ENCODE data around the gene RUNX1. TPM values are rescaled to one million over a fixed set of nuclear protein-coding genes. Genes with fewer than 3 reads are reported as not detected.
A peak's percentile ranks its signal among the peaks of the same experiment; 100 is the strongest.

Gene RUNX1
- total and polyA plus RNA-seq, 3 experiments from 2014 or later = 22.0 to 41.5 (median 40.3) TPM

GRCh38 chr21:35002879-35003722 lies 46.0 kb downstream of the RUNX1 start:
- DNase-seq = no peak
- H3K4me3 ChIP-seq (ENCODE audit: low read length) = no peak overlapping the region
- no peaks in the 10 kb centered on the region for H3K36me3 ChIP-seq (ENCODE audit: insufficient read depth, low read length)
- Mint-ChIP-seq H3K27me3 (no peaks in the 10 kb centered on the region), H3K9me3 (no peaks in the 10 kb centered on the region), H3K4me3 (no peak overlapping the region), H3K4me1 (peaks cover 76 to 98% (median 95%) of the 10 kb centered on the region in 3 donors), H3K27ac (peak overlapping the region in 5 of 8 donors; percentile 2 to 72 (median 30)), H3K36me3 (peaks cover 0 to 39% (median 21%) of the 10 kb centered on the region in 3 donors)
- CTCF ChIA-PET = interaction anchor here (1.0 kb wide), 1 partner anchor 103 kb away, joined by 3 read pairs; no protein-coding TSS in a partner anchor
- POLR2A ChIA-PET = no interaction called here
- H3K9me3 ChIP-seq (ENCODE audit: low read length) = no peaks in the 10 kb centered on the region
- H3K27me3 ChIP-seq (ENCODE audit: insufficient read depth, low read length, poor library complexity, severe bottlenecking) = no peaks in the 10 kb centered on the region
- peaks cover 76% of the 10 kb centered on the region for H3K4me1 ChIP-seq (ENCODE audit: insufficient read depth, low read length)
- no peak overlapping the region for H3K27ac ChIP-seq (ENCODE audit: low read depth, low read length)

- H3K36me3 ChIP-seq (ENCODE audit: insufficient read depth, low read length) = no peaks in the 10 kb centered on the region
- no peaks in the 10 kb centered on the region for H3K9me3 Mint-ChIP-seq
- no peak overlapping the region for H3K27ac ChIP-seq (ENCODE audit: low read depth, low read length)
- ChIA-PET CTCF (interaction anchor here (1.1 to 1.7 kb wide), 4 partner anchors 12 to 110 kb away, joined by 3 to 4 read pairs (median 4); no protein-coding TSS in a partner anchor), POLR2A (interaction anchor here (0.9 kb wide), 1 partner anchor 49 kb away, joined by 5 read pairs; the partner anchor contains the start of gene RUNX1)
- no peaks in the 10 kb centered on the region for H3K27me3 ChIP-seq (ENCODE audit: insufficient read depth, low read length, poor library complexity, severe bottlenecking)
- H3K4me3 ChIP-seq (ENCODE audit: low read length) = no peak overlapping the region
- peaks cover 73% of the 10 kb centered on the region for H3K4me1 ChIP-seq (ENCODE audit: insufficient read depth, low read length)
- H3K36me3 Mint-ChIP-seq = peaks cover 0 to 26% (median 12%) of the 10 kb centered on the region in 3 donors
- no peaks in the 10 kb centered on the region for H3K27me3 Mint-ChIP-seq
- H3K4me1 Mint-ChIP-seq = peaks cover 64 to 91% (median 89%) of the 10 kb centered on the region in 3 donors
- peak overlapping the region in 7 of 8 donors; percentile 1 to 72 (median 54) for H3K27ac Mint-ChIP-seq
- no peak for DNase-seq
- H3K4me3 Mint-ChIP-seq = peak overlapping the region in 1 of 7 donors; percentile 49
- H3K9me3 ChIP-seq (ENCODE audit: low read length) = no peaks in the 10 kb centered on the region
These were observed 49.6 kb downstream of the RUNX1 start for GRCh38 chr21:34999397-34999941.

GRCh38 chr21:34998176-34998575 lies 50.9 kb downstream of the RUNX1 start:
- Histone ChIP-seq H3K27me3 (ENCODE audit: insufficient read depth, low read length, poor library complexity, severe bottlenecking) (no peaks in the 10 kb centered on the region), H3K4me3 (ENCODE audit: low read length) (no peak overlapping the region), H3K27ac (ENCODE audit: low read depth, low read length) (no peak overlapping the region), H3K9me3 (ENCODE audit: low read length) (no peaks in the 10 kb centered on the region), H3K36me3 (ENCODE audit: insufficient read depth, low read length) (no peaks in the 10 kb centered on the region), H3K4me1 (ENCODE audit: insufficient read depth, low read length) (peaks cover 69% of the 10 kb centered on the region)
- H3K4me1 Mint-ChIP-seq = peaks cover 54 to 80% (median 76%) of the 10 kb centered on the region in 3 donors
- H3K27me3 Mint-ChIP-seq = no peaks in the 10 kb centered on the region
- no peak for DNase-seq
- H3K4me3 Mint-ChIP-seq = peak overlapping the region in 2 of 7 donors; percentile 6 to 38
- no peaks in the 10 kb centered on the region for H3K9me3 Mint-ChIP-seq
- H3K36me3 Mint-ChIP-seq = peaks cover 0 to 26% (median 12%) of the 10 kb centered on the region in 3 donors
- CTCF ChIA-PET = interaction anchor here (1.0 kb wide), 1 partner anchor 24 kb away, joined by 3 read pairs; no protein-coding TSS in a partner anchor
- POLR2A ChIA-PET = no interaction called here
- peak overlapping the region in 7 of 8 donors; percentile 14 to 89 (median 64) for H3K27ac Mint-ChIP-seq

- H3K4me1 Mint-ChIP-seq = peaks cover 52 to 72% (median 71%) of the 10 kb centered on the region in 3 donors
- Histone ChIP-seq H3K9me3 (ENCODE audit: low read length) (no peaks in the 10 kb centered on the region), H3K4me1 (ENCODE audit: insufficient read depth, low read length) (peaks cover 70% of the 10 kb centered on the region), H3K27me3 (ENCODE audit: insufficient read depth, low read length, poor library complexity, severe bottlenecking) (no peaks in the 10 kb centered on the region), H3K36me3 (ENCODE audit: insufficient read depth, low read length) (no peaks in the 10 kb centered on the region), H3K4me3 (ENCODE audit: low read length) (no peak overlapping the region), H3K27ac (ENCODE audit: low read depth, low read length) (no peak overlapping the region)
- H3K4me3 Mint-ChIP-seq = peak overlapping the region in 2 of 7 donors; percentile 8 to 81
- peak overlapping the region in 6 of 8 donors; percentile 6 to 66 (median 24) for H3K27ac Mint-ChIP-seq
- H3K27me3 Mint-ChIP-seq = no peaks in the 10 kb centered on the region
- ChIA-PET POLR2A (interaction anchor here (1.1 kb wide), 1 partner anchor 11 kb away, joined by 3 read pairs; no protein-coding TSS in a partner anchor), CTCF (interaction anchor here (1.0 kb wide), 1 partner anchor 25 kb away, joined by 3 read pairs; no protein-coding TSS in a partner anchor)
- no peaks in the 10 kb centered on the region for H3K9me3 Mint-ChIP-seq
- DNase-seq = no peak
- peaks cover 0 to 26% (median 12%) of the 10 kb centered on the region in 3 donors for H3K36me3 Mint-ChIP-seq
These were observed 51.8 kb downstream of the RUNX1 start for GRCh38 chr21:34997294-34997693.

DNA sequence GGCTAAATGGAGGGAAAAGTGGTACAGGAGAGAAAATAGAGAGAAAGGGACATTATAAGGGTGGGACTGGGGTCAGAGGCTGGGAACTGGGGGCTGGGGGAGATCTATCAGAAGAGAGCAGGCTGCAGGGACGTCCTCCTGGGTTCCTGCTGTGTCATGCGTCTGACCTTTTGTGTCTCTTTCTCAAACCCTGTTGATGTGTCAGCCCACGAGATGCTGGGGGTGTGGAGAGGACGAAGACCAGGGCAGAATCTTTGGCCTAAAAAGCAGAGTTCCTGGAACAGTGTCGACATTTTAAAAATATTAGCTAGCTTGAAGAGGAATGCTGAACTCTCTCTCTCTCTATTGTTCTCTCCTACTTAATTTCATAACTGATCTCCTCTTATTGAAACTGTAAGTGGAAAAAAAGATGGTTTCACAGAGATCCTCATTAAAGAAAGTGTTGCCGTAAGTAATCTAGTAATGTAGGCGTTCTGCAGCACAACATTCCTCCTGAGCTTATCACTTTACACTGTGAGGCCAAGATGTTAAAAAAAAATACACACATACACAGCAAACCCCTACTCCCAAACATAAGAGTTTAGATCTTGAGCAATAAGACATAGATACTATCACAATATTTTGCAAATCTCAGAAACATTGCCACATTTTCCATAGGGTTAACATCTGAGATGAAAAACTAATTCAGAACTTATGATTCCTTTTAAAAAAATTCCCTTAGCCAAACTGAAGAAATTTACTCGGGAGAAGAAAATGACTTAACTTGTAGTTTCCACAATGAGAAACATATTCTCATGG lies 52.6 kb downstream of the RUNX1 start:
- Mint-ChIP-seq H3K36me3 (peaks cover 0 to 29% (median 12%) of the 10 kb centered on the region in 3 donors), H3K4me1 (peaks cover 51 to 72% (median 69%) of the 10 kb centered on the region in 3 donors), H3K27me3 (no peaks in the 10 kb centered on the region), H3K27ac (peak overlapping the region; percentile 44 to 91 (median 78)), H3K4me3 (peak overlapping the region in 4 of 7 donors; percentile 39 to 65 (median 50)), H3K9me3 (no peaks in the 10 kb centered on the region)
- no peak for DNase-seq
- Histone ChIP-seq H3K36me3 (ENCODE audit: insufficient read depth, low read length) (no peaks in the 10 kb centered on the region), H3K27me3 (ENCODE audit: insufficient read depth, low read length, poor library complexity, severe bottlenecking) (no peaks in the 10 kb centered on the region), H3K4me3 (ENCODE audit: low read length) (no peak overlapping the region), H3K9me3 (ENCODE audit: low read length) (no peaks in the 10 kb centered on the region), H3K27ac (ENCODE audit: low read depth, low read length) (peak overlapping the region; percentile 17), H3K4me1 (ENCODE audit: insufficient read depth, low read length) (peaks cover 78% of the 10 kb centered on the region)
- POLR2A ChIA-PET = interaction anchor here (1.1 kb wide), 1 partner anchor 10 kb away, joined by 3 read pairs; no protein-coding TSS in a partner anchor
- CTCF ChIA-PET = no interaction called here

GRCh38 chr21:34995979-34996303 lies 53.2 kb downstream of the RUNX1 start:
- ChIA-PET POLR2A (no interaction called here), CTCF (no interaction called here)
- H3K4me3 Mint-ChIP-seq = peak overlapping the region in 3 of 7 donors; percentile 43 to 65 (median 57)

GRCh38 chr21:34994766-34995631 lies 54.1 kb downstream of the RUNX1 start:
- no peaks in the 10 kb centered on the region for H3K9me3 ChIP-seq (ENCODE audit: low read length)
- H3K4me1 Mint-ChIP-seq = peaks cover 57 to 74% (median 66%) of the 10 kb centered on the region in 3 donors
- H3K27ac Mint-ChIP-seq = peak overlapping the region in 3 of 8 donors; percentile 14 to 84 (median 67)
- no peak overlapping the region for H3K4me3 Mint-ChIP-seq
- ChIA-PET CTCF (no interaction called here), POLR2A (no interaction called here)
- H3K27me3 Mint-ChIP-seq = no peaks in the 10 kb centered on the region
- DNase-seq = no peak
- no peaks in the 10 kb centered on the region for H3K27me3 ChIP-seq (ENCODE audit: insufficient read depth, low read length, poor library complexity, severe bottlenecking)
- no peaks in the 10 kb centered on the region for H3K36me3 ChIP-seq (ENCODE audit: insufficient read depth, low read length)
- H3K4me3 ChIP-seq (ENCODE audit: low read length) = no peak overlapping the region
- no peaks in the 10 kb centered on the region for H3K9me3 Mint-ChIP-seq
- peaks cover 85% of the 10 kb centered on the region for H3K4me1 ChIP-seq (ENCODE audit: insufficient read depth, low read length)
- peaks cover 0 to 36% (median 12%) of the 10 kb centered on the region in 3 donors for H3K36me3 Mint-ChIP-seq
- no peak overlapping the region for H3K27ac ChIP-seq (ENCODE audit: low read depth, low read length)

More at GRCh38 chr21:34995979-34996303, 53.2 kb downstream of the RUNX1 start:
- H3K9me3 ChIP-seq (ENCODE audit: low read length) = no peaks in the 10 kb centered on the region
- Mint-ChIP-seq H3K4me1 (peaks cover 54 to 73% (median 69%) of the 10 kb centered on the region in 3 donors), H3K36me3 (peaks cover 0 to 33% (median 12%) of the 10 kb centered on the region in 3 donors), H3K9me3 (no peaks in the 10 kb centered on the region), H3K27me3 (no peaks in the 10 kb centered on the region), H3K27ac (peak overlapping the region; percentile 44 to 91 (median 78))
- no peak for DNase-seq
- no peaks in the 10 kb centered on the region for H3K36me3 ChIP-seq (ENCODE audit: insufficient read depth, low read length)
- no peaks in the 10 kb centered on the region for H3K27me3 ChIP-seq (ENCODE audit: insufficient read depth, low read length, poor library complexity, severe bottlenecking)
- no peak overlapping the region for H3K4me3 ChIP-seq (ENCODE audit: low read length)
- H3K27ac ChIP-seq (ENCODE audit: low read depth, low read length) = peak overlapping the region; percentile 17
- peaks cover 84% of the 10 kb centered on the region for H3K4me1 ChIP-seq (ENCODE audit: insufficient read depth, low read length)
